ENCODE results near the gene ARAP2. TPM values are rescaled to one million over a fixed set of nuclear protein-coding genes. Genes with fewer than 3 reads are reported as not detected.

The ARAP2 gene
- total RNA-seq, 1 donor from 2014 or later: 59.1 TPM

GRCh38 chr4:36281384-36282106, 37.2 kb upstream of the ARAP2 start, which contains the start of gene DTHD1:
Gene DTHD1 (plus strand): TSS chr4:36281616. CDS start chr4:36281759, 143 bp downstream.
- Mint-ChIP-seq H3K36me3 (ENCODE audit: low read depth) (no peaks in the 10 kb centered on the region), H3K4me1 (peaks cover 10% of the 10 kb centered on the region), H3K27me3 (peaks cover 2% of the 10 kb centered on the region), H3K27ac (no peak within 1 kb of the TSS), H3K4me3 (no peak within 1 kb of the TSS), H3K9me3 (no peaks in the 10 kb centered on the region)
- POLR2A ChIA-PET: no interaction called here
- ATAC-seq (ENCODE audit: low read depth) (no peak), DNase-seq (no peak)
- CTCF ChIA-PET: no interaction called here
- intact Hi-C loops (cut with micrococcal nuclease): no loop called here
- no peak for TF ChIP-seq CTCF (IDR thresholded peaks at IDR 0.05)

GRCh38 chr4:36280555-36280954, 36.2 kb upstream of the ARAP2 start:
- Mint-ChIP-seq H3K27me3 (peaks cover 2% of the 10 kb centered on the region), H3K9me3 (no peaks in the 10 kb centered on the region), H3K36me3 (ENCODE audit: low read depth) (no peaks in the 10 kb centered on the region), H3K4me1 (peaks cover under 1% of the 10 kb centered on the region), H3K27ac (no peak overlapping the region), H3K4me3 (no peak overlapping the region)
- intact Hi-C loops (cut with micrococcal nuclease): no loop called here
- ChIA-PET CTCF (no interaction called here), POLR2A (no interaction called here)
- DNase-seq (no peak), ATAC-seq (ENCODE audit: low read depth) (no peak)
- no peak for TF ChIP-seq CTCF (IDR thresholded peaks at IDR 0.05)

GRCh38 chr4:36278789-36279188, 34.5 kb upstream of the ARAP2 start:
- Mint-ChIP-seq H3K9me3 (no peaks in the 10 kb centered on the region), H3K36me3 (ENCODE audit: low read depth) (no peaks in the 10 kb centered on the region), H3K27me3 (peaks cover 2% of the 10 kb centered on the region), H3K27ac (no peak overlapping the region), H3K4me1 (no peaks in the 10 kb centered on the region), H3K4me3 (no peak overlapping the region)
- TF ChIP-seq CTCF (IDR thresholded peaks at IDR 0.05): no peak
- intact Hi-C loops (cut with micrococcal nuclease): no loop called here
- no peak for DNase-seq
- ChIA-PET POLR2A (no interaction called here), CTCF (no interaction called here)
- no peak for ATAC-seq (ENCODE audit: low read depth)

GRCh38 chr4:36277533-36277932, 33.2 kb upstream of the ARAP2 start:
- peaks cover 2% of the 10 kb centered on the region for H3K27me3 Mint-ChIP-seq
- CTCF ChIA-PET: no interaction called here
- H3K4me3 Mint-ChIP-seq: no peak overlapping the region
- intact Hi-C loops (cut with micrococcal nuclease): no loop called here
- H3K9me3 Mint-ChIP-seq: no peaks in the 10 kb centered on the region
- H3K27ac Mint-ChIP-seq: no peak overlapping the region
- H3K36me3 Mint-ChIP-seq (ENCODE audit: low read depth): no peaks in the 10 kb centered on the region
- H3K4me1 Mint-ChIP-seq: no peaks in the 10 kb centered on the region
- DNase-seq (no peak), ATAC-seq (ENCODE audit: low read depth) (no peak)
- TF ChIP-seq CTCF (IDR thresholded peaks at IDR 0.05): no peak
- POLR2A ChIA-PET: no interaction called here

- TF ChIP-seq CTCF (IDR thresholded peaks at IDR 0.05): no peak
- Mint-ChIP-seq H3K36me3 (ENCODE audit: low read depth) (no peaks in the 10 kb centered on the region), H3K9me3 (no peaks in the 10 kb centered on the region), H3K4me3 (no peak overlapping the region), H3K27me3 (no peaks in the 10 kb centered on the region), H3K4me1 (peaks cover 2% of the 10 kb centered on the region), H3K27ac (no peak overlapping the region)
- intact Hi-C loops (cut with micrococcal nuclease): no loop called here
- DNase-seq (no peak), ATAC-seq (ENCODE audit: low read depth) (no peak)
- POLR2A ChIA-PET: no interaction called here
- CTCF ChIA-PET: no interaction called here
Measured at GRCh38 chr4:36274158-36274557, 29.8 kb upstream of the ARAP2 start.
